ENCODE results near the gene COL24A1. TPM values are rescaled to one million over a fixed set of nuclear protein-coding genes. Genes with fewer than 3 reads are reported as not detected.

Gene COL24A1
- total and polyA plus RNA-seq, 2 experiments from 2014 or later: 0.32 to 0.54 TPM

GRCh38 chr1:86069757-86070145, 86.8 kb downstream of the COL24A1 start:
- Histone ChIP-seq H3K27ac (no peak overlapping the region), H3K9me3 (ENCODE audit: low read depth) (no peaks in the 10 kb centered on the region), H3K36me3 (no peaks in the 10 kb centered on the region), H3K4me1 (ENCODE audit: low read depth) (no peaks in the 10 kb centered on the region), H3K27me3 (no peaks in the 10 kb centered on the region), H3K4me3 (no peak overlapping the region)
- DNase-seq (ENCODE audit: low read depth in 1 of 2, low spot score in 1 of 2): peak in 1 of 2 donors; percentile 84
- TF ChIP-seq CTCF (IDR thresholded peaks at IDR 0.05; ENCODE audit: low read depth, low read length): no peak

- H3K27ac ChIP-seq: no peak overlapping the region
- H3K27me3 ChIP-seq: no peaks in the 10 kb centered on the region
- no peaks in the 10 kb centered on the region for H3K9me3 ChIP-seq (ENCODE audit: low read depth)
- no peaks in the 10 kb centered on the region for H3K4me1 ChIP-seq (ENCODE audit: low read depth)
- no peak for DNase-seq (ENCODE audit: low read depth in 1 of 2, low spot score in 1 of 2)
- no peak for TF ChIP-seq CTCF (IDR thresholded peaks at IDR 0.05; ENCODE audit: low read depth, low read length)
- H3K36me3 ChIP-seq: no peaks in the 10 kb centered on the region
- no peak overlapping the region for H3K4me3 ChIP-seq
These were observed 87.5 kb downstream of the COL24A1 start for GRCh38 chr1:86068841-86069756.

- H3K4me1 ChIP-seq (ENCODE audit: low read depth): no peaks in the 10 kb centered on the region
- DNase-seq (ENCODE audit: low read depth in 1 of 2, low spot score in 1 of 2): peak in 1 of 2 donors; percentile 53
These were observed 88.3 kb downstream of the COL24A1 start for GRCh38 chr1:86068271-86068721.

GRCh38 chr1:86067626-86068025, 88.9 kb downstream of the COL24A1 start:
- H3K4me1 ChIP-seq (ENCODE audit: low read depth): no peaks in the 10 kb centered on the region
- no peaks in the 10 kb centered on the region for H3K27me3 ChIP-seq

More at GRCh38 chr1:86068271-86068721, 88.3 kb downstream of the COL24A1 start:
- no peaks in the 10 kb centered on the region for H3K9me3 ChIP-seq (ENCODE audit: low read depth)
- no peak overlapping the region for H3K27ac ChIP-seq
- H3K36me3 ChIP-seq: no peaks in the 10 kb centered on the region
- TF ChIP-seq CTCF (IDR thresholded peaks at IDR 0.05; ENCODE audit: low read depth, low read length): no peak
- H3K27me3 ChIP-seq: no peaks in the 10 kb centered on the region
- H3K4me3 ChIP-seq: no peak overlapping the region

GRCh38 chr1:86064899-86065298, 91.7 kb downstream of the COL24A1 start:
- no peak overlapping the region for H3K27ac ChIP-seq
- no peak overlapping the region for H3K4me3 ChIP-seq
- DNase-seq (ENCODE audit: low read depth in 1 of 2, low spot score in 1 of 2): no peak
- TF ChIP-seq CTCF (IDR thresholded peaks at IDR 0.05; ENCODE audit: low read depth, low read length): no peak
- H3K27me3 ChIP-seq: no peaks in the 10 kb centered on the region
- H3K9me3 ChIP-seq (ENCODE audit: low read depth): no peaks in the 10 kb centered on the region
- H3K36me3 ChIP-seq: no peaks in the 10 kb centered on the region
- no peaks in the 10 kb centered on the region for H3K4me1 ChIP-seq (ENCODE audit: low read depth)

More at GRCh38 chr1:86067626-86068025, 88.9 kb downstream of the COL24A1 start:
- Histone ChIP-seq H3K9me3 (ENCODE audit: low read depth) (no peaks in the 10 kb centered on the region), H3K27ac (no peak overlapping the region), H3K4me3 (no peak overlapping the region), H3K36me3 (no peaks in the 10 kb centered on the region)
- no peak for TF ChIP-seq CTCF (IDR thresholded peaks at IDR 0.05; ENCODE audit: low read depth, low read length)
- peak in 1 of 2 donors; percentile 44 for DNase-seq (ENCODE audit: low read depth in 1 of 2, low spot score in 1 of 2)
